WTC11 (cell line): ENCODE data around the gene MAP1B. TPM values are rescaled to one million over a fixed set of nuclear protein-coding genes. Genes with fewer than 3 reads are reported as not detected.

ENCODE experiments used
- ATAC-seq: fragments of 200-7000 bp; cut with Tn5 transposase; 2 replicates; pipeline ENCODE4 v1.10.0; 2021; ENCODE audit warnings: mild to moderate bottlenecking, moderate library complexity
- CTCF ChIA-PET: fragments of 300-600 bp; sonication (Branson Sonifier 250); formaldehyde crosslinking; loops from one replicate; lab custom pipeline; 2021; ENCODE audit warnings: antibody characterized with exemption; lab: Charles Lee
- POLR2A ChIA-PET: fragments of 350-600 bp; sonication (Branson Sonifier 250); formaldehyde crosslinking; loops from one replicate; lab custom pipeline; 2021; ENCODE audit warnings: antibody characterized with exemption; lab: Charles Lee
- DNase-seq: peaks from one replicate; pipeline ENCODE4 v3.0.0; 2021; ENCODE audit warnings: low spot score
- H3K27ac Mint-ChIP-seq: 2 replicates; pipeline ENCODE4 v1.8.0; 2021; ENCODE audit warnings: mixed read lengths
- H3K27me3 Mint-ChIP-seq: 2 replicates; pipeline ENCODE4 v1.8.0; 2021; ENCODE audit warnings: low read depth, mild to moderate bottlenecking, moderate library complexity, mixed read lengths
- H3K36me3 Mint-ChIP-seq: 2 replicates; pipeline ENCODE4 v1.8.0; 2021; ENCODE audit warnings: mixed read lengths
- H3K4me1 Mint-ChIP-seq: 2 replicates; pipeline ENCODE4 v1.8.0; 2022; ENCODE audit warnings: mixed read lengths
- H3K4me3 Mint-ChIP-seq: 2 replicates; pipeline ENCODE4 v1.8.0; 2021; ENCODE audit warnings: mild to moderate bottlenecking, moderate library complexity, mixed read lengths
- H3K9me3 Mint-ChIP-seq: 2 replicates; pipeline ENCODE4 v1.8.0; 2021; ENCODE audit warnings: mixed read lengths
- ELF4 ChIP-seq: sonication (generic); formaldehyde crosslinking; IDR thresholded peaks from 2 replicates; pipeline ENCODE4 v1.8.1; 2022; ENCODE audit warnings: low read depth, mild to moderate bottlenecking, moderate library complexity, missing genetic modification reagents
- EMX1 ChIP-seq: fragments of 250-450 bp; sonication (Bioruptor Pico); IDR thresholded peaks from 2 replicates; pipeline ENCODE4 v1.8.0; 2021; ENCODE audit warnings: mild to moderate bottlenecking
- FOXK1 ChIP-seq: sonication (generic); formaldehyde crosslinking; IDR thresholded peaks from 2 replicates; pipeline ENCODE4 v1.8.0; 2022; ENCODE audit warnings: mild to moderate bottlenecking, moderate library complexity, missing genetic modification reagents
- GTF2I ChIP-seq: fragments of 250-450 bp; sonication (Bioruptor Pico); conservative IDR thresholded peaks from 2 replicates; pipeline ENCODE4 v1.4.0; 2021; ENCODE audit warnings: mild to moderate bottlenecking
- MXD4 ChIP-seq: fragments of 250-450 bp; sonication (Bioruptor Pico); IDR thresholded peaks from 2 replicates; pipeline ENCODE4 v1.8.0; 2021; ENCODE audit warnings: mild to moderate bottlenecking, moderate library complexity, borderline replicate concordance
- NFYB ChIP-seq: sonication (generic); formaldehyde crosslinking; conservative IDR thresholded peaks from 2 replicates; pipeline ENCODE4 v1.8.0; 2022; ENCODE audit warnings: low read depth, missing genetic modification reagents
- PRDM15 ChIP-seq: sonication (generic); formaldehyde crosslinking; IDR thresholded peaks from 2 replicates; pipeline ENCODE4 v1.8.0; 2022; ENCODE audit warnings: missing genetic modification reagents
- PREB ChIP-seq: sonication (generic); formaldehyde crosslinking; IDR thresholded peaks from 2 replicates; pipeline ENCODE4 v1.8.1; 2022; ENCODE audit warnings: mild to moderate bottlenecking, missing genetic modification reagents, moderate library complexity, borderline replicate concordance
- TEAD4 ChIP-seq: sonication (generic); formaldehyde crosslinking; IDR thresholded peaks from 2 replicates; pipeline ENCODE4 v1.8.0; 2022; ENCODE audit warnings: mild to moderate bottlenecking, missing genetic modification reagents
- TP53 ChIP-seq: sonication (generic); formaldehyde crosslinking; IDR thresholded peaks from 2 replicates; pipeline ENCODE4 v1.8.1; 2023; ENCODE audit warnings: mild to moderate bottlenecking, missing genetic modification reagents
- ZNF232 ChIP-seq: sonication (generic); formaldehyde crosslinking; IDR thresholded peaks from 2 replicates; pipeline ENCODE4 v1.8.0; 2022; ENCODE audit warnings: mild to moderate bottlenecking, missing genetic modification reagents
- ZNF317 ChIP-seq: sonication (generic); formaldehyde crosslinking; IDR thresholded peaks from 2 replicates; pipeline ENCODE4 v1.8.1; 2023; ENCODE audit warnings: low read depth, mild to moderate bottlenecking, moderate library complexity, missing genetic modification reagents, borderline replicate concordance
- ZNF512 ChIP-seq: sonication (generic); formaldehyde crosslinking; IDR thresholded peaks from 2 replicates; pipeline ENCODE4 v1.8.1; 2022; ENCODE audit warnings: missing genetic modification reagents, borderline replicate concordance
- total RNA-seq: library from RNA; stranded (reverse); gene quantifications from 3 replicates; pipeline ENCODE4 v1.2.3, GENCODE V29; 2021
- TF ChIP-seq, protein P1 (sequence below): sonication (generic); formaldehyde crosslinking; IDR thresholded peaks from 2 replicates; pipeline ENCODE4 v1.8.1; 2022; ENCODE audit warnings: low read depth, missing genetic modification reagents, borderline replicate concordance
- TF ChIP-seq, protein P2 (sequence below): fragments of 250-450 bp; sonication (Bioruptor Pico); conservative IDR thresholded peaks from 2 replicates; pipeline ENCODE4 v1.9.0; 2021; ENCODE audit warnings: mild to moderate bottlenecking
- TF ChIP-seq, protein P3 (sequence below): sonication (generic); formaldehyde crosslinking; IDR thresholded peaks from 2 replicates; pipeline ENCODE4 v1.8.0; 2023; ENCODE audit warnings: missing genetic modification reagents, mild to moderate bottlenecking, borderline replicate concordance

Gene MAP1B
- total RNA-seq, 1 experiment from 2014 or later = 95.0 TPM

DNA sequence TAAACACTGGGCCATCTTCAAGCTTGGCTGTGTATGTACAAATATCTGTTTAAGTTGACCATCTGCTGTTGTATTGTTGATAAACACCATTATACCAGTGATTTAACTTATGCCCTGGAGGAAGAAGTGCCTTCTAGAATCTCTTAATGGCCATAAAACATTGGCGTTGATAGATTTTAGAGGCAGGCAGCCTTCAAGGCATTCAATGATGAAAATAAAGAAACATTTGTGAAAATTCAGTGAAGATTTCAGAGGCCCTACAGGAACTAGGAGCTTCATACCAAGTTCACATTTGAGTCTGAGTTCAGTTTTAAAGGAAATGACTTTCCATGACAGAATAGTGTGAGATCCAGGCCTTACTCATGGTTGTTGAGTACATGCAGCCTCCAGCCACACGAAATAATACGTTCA lies 52.2 kb downstream of the MAP1B start (continued):
- no peak for TF ChIP-seq ZNF512 (CRISPR knock-in tag)
- TF ChIP-seq, protein P1, sequence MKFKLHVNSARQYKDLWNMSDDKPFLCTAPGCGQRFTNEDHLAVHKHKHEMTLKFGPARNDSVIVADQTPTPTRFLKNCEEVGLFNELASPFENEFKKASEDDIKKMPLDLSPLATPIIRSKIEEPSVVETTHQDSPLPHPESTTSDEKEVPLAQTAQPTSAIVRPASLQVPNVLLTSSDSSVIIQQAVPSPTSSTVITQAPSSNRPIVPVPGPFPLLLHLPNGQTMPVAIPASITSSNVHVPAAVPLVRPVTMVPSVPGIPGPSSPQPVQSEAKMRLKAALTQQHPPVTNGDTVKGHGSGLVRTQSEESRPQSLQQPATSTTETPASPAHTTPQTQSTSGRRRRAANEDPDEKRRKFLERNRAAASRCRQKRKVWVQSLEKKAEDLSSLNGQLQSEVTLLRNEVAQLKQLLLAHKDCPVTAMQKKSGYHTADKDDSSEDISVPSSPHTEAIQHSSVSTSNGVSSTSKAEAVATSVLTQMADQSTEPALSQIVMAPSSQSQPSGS (CRISPR knock-in tag) = no peak

DNA sequence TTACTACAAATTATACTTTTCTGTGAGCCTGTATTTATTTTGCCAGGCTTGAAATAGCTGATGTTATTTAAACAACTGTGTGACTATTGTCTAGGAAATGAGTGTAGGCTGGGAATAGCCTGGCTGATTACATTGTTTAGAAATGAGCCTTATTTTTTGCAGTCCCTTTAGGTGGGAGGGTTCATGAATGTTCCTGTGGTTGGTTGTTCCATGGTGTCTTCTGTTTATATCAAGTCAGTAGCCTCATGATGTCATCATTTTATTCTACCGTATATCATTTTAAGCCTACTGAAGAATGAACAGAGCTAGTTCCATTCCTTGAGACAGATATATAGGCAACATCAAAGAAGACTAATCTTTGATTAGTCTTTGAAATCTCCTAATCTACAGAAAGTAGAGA lies 53.1 kb downstream of the MAP1B start:
- ATAC-seq = no peak
- peaks cover 39% of the 10 kb centered on the region for H3K4me1 Mint-ChIP-seq
- CTCF ChIA-PET = interaction anchor here (0.6 kb wide), 1 partner anchor 88 kb away, joined by 5 read pairs; no protein-coding TSS in a partner anchor

More for the DNA sequence above, 53.1 kb downstream of the MAP1B start:
- no peak for TF ChIP-seq FOXK1 (CRISPR knock-in tag)
- TF ChIP-seq, protein P2, sequence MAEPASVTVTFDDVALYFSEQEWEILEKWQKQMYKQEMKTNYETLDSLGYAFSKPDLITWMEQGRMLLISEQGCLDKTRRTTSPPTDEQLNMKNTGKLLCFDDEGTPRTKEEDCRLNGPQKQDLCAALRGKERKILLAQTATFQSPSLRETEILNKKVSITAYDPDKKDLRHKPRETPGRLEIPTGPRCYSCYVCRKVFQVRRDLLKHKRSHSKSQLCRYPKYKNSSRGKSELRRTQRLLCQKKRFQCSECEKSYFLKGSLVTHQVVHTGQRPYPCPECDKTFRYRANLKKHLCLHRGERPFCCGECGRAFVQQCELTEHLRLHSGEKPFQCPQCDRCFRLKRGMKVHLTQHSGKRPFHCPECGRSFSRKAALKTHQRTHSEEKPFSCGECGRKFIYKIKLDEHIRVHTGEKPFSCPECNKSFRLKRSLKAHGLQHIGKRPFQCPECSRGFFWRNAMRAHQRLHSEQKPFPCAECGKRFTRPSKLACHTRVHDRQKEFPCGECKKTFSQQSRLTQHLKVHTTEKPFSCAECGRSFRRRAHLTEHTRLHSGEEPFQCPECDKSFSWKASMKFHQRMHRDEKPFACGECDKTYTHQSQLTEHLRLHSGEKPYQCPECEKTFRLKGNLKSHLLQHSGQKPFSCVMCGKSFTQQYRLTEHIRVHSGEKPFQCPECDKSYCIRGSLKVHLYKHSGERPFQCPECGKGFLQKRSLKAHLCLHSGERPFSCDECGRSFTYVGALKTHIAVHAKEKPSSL (CRISPR knock-in tag) = no peak
- no peak for TF ChIP-seq ZNF317 (CRISPR knock-in tag)
- TF ChIP-seq, protein P3, sequence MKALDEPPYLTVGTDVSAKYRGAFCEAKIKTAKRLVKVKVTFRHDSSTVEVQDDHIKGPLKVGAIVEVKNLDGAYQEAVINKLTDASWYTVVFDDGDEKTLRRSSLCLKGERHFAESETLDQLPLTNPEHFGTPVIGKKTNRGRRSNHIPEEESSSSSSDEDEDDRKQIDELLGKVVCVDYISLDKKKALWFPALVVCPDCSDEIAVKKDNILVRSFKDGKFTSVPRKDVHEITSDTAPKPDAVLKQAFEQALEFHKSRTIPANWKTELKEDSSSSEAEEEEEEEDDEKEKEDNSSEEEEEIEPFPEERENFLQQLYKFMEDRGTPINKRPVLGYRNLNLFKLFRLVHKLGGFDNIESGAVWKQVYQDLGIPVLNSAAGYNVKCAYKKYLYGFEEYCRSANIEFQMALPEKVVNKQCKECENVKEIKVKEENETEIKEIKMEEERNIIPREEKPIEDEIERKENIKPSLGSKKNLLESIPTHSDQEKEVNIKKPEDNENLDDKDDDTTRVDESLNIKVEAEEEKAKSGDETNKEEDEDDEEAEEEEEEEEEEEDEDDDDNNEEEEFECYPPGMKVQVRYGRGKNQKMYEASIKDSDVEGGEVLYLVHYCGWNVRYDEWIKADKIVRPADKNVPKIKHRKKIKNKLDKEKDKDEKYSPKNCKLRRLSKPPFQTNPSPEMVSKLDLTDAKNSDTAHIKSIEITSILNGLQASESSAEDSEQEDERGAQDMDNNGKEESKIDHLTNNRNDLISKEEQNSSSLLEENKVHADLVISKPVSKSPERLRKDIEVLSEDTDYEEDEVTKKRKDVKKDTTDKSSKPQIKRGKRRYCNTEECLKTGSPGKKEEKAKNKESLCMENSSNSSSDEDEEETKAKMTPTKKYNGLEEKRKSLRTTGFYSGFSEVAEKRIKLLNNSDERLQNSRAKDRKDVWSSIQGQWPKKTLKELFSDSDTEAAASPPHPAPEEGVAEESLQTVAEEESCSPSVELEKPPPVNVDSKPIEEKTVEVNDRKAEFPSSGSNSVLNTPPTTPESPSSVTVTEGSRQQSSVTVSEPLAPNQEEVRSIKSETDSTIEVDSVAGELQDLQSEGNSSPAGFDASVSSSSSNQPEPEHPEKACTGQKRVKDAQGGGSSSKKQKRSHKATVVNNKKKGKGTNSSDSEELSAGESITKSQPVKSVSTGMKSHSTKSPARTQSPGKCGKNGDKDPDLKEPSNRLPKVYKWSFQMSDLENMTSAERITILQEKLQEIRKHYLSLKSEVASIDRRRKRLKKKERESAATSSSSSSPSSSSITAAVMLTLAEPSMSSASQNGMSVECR (CRISPR knock-in tag) = no peak
- no peak for TF ChIP-seq PREB (CRISPR knock-in tag)
- TF ChIP-seq NFYB (CRISPR knock-in tag) = no peak
- TF ChIP-seq TP53 (CRISPR knock-in tag) = no peak
- TF ChIP-seq PRDM15 (CRISPR knock-in tag) = no peak
- TF ChIP-seq MXD4 = no peak
- no peak for TF ChIP-seq GTF2I (CRISPR knock-in tag)
- TF ChIP-seq TEAD4 (CRISPR knock-in tag) = no peak
- no peak for TF ChIP-seq ELF4 (CRISPR knock-in tag)
- no peak for TF ChIP-seq ZNF232 (CRISPR knock-in tag)
- no peak for TF ChIP-seq EMX1 (CRISPR knock-in tag)
- no peaks in the 10 kb centered on the region for H3K9me3 Mint-ChIP-seq
- H3K27ac Mint-ChIP-seq = no peak overlapping the region
- DNase-seq = no peak
- H3K4me3 Mint-ChIP-seq = no peak overlapping the region
- POLR2A ChIA-PET = interaction anchor here (0.6 to 0.9 kb wide), 2 partner anchors 10 to 330 kb away, joined by 3 to 10 read pairs; no protein-coding TSS in a partner anchor
- no peaks in the 10 kb centered on the region for H3K27me3 Mint-ChIP-seq
- no peaks in the 10 kb centered on the region for H3K36me3 Mint-ChIP-seq
